ENCODE measurements around the gene EML4.
"Not testable (repeated sequence)": the region's sequence is repeated elsewhere in the genome, so short reads cannot be mapped to it uniquely, and the experiment has no call there.

The EML4 gene

DNA sequence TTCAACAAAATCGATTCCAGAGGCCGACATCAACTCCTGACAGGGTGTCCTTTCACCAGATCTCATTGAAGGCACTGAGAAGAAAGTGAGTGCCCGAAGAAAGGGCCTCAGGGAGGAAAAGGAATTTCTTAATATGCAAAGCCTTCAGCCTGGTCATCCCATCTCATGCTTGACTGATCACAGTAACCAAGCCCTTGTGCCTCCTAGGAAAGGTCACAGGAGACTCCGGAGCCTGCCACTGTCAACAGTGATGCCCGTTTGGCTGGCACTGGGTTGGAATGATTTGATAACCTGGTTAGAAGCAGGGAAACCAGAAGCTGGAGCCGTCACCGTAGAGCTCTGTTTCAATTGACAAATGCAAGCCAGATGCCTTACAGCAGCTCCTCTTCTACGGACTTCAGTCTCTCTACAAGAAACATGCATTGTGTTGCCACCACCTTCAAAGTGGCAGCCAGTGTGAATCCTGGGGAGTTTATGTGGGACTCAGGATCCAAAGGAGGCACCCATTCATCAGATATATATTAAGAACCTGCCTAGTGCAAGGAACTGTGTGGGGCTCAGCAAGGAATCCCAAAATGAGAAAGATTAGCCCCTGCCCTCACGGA, 167.3 kb downstream of the EML4 start:
- DNase-seq (no peak), ATAC-seq (no peak)

DNA sequence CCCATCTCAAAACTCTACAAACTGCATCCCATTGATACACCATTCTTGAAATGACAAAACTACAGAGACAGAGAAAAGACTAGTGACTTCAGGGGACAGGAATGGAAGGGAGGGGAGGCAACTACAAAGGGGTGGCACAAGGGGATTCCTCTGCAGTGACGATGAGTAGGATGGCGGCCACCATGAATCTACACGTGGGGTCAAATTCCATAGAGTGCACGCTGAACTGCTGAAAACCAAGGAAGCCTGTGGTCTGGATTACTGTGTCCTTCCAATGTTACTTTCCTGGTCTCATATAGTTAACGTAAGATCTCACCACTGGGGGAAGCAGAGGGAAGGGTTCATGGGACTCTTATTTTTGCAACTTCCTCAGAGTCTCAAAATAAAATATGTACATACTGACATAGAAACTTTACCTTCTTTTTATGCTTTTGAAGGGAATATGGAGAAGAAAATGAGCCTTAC, 168.2 kb downstream of the EML4 start:
- DNase-seq (no peak), ATAC-seq (no peak)

DNA sequence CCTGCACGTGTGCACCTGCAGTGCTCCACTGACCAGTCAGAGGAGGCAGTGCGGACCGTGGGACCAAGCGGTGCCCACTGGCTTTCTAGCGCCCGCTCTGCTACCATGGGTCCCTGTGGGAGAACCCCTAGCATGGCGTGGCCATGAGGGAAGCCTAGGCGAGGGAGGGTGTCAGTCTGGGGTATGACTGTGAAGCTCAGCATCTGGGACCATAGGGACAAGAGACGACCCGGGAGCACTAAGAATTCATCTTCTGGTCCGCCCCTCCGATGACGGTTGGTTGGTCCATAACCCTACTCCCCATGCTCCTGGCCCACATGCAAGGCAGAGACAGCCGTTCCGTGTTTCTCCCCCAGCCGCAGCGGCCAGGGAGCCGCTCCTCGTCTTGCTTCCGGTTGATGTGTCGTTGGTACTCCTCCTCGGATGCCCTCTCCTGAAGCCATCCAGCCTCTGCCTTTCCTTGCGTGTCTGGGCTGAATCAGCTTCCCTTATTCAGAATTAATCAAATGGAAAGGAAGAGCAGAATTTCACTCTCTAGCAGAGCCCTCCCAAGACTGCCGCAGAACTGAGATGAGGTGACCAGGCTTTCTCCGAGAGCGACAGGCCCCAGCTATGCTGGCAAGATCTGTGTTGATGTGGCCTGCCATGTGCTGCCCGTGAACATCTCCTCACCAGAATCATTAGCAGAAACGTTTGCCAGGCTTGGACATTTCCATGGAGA, 168.9 kb downstream of the EML4 start:
- DNase-seq: no peak
- ATAC-seq: no peak

DNA sequence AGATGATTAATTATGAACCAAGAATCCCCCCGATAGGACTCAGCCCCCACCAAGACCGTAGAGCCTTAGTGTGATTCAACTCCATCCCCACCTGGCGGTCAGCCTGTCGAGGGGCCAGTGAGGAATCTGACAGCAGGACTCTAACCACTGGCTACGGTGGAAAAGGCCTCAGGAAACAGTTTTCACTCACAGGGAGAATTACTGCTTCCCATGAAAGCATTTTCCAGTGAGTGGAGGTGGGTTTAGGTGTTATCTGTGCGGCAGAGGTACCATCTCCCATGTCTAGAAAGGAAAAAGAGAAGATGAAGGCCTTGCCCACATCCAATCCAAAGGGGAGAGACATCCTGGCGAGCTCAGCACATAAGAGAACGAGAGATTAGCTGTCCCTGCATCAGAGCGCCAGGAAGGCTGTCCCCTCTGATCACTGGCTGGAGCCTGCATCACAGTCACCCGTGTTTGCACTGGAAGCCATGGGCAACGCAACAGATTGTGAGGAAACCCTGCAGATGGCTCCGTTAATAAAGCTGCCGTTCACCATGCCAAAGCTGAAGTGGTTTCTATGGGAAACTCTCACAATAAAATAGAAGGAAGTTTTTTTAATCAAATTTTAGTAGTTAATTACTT, 169.5 kb downstream of the EML4 start:
- no peak for DNase-seq
- ATAC-seq: no peak

DNA sequence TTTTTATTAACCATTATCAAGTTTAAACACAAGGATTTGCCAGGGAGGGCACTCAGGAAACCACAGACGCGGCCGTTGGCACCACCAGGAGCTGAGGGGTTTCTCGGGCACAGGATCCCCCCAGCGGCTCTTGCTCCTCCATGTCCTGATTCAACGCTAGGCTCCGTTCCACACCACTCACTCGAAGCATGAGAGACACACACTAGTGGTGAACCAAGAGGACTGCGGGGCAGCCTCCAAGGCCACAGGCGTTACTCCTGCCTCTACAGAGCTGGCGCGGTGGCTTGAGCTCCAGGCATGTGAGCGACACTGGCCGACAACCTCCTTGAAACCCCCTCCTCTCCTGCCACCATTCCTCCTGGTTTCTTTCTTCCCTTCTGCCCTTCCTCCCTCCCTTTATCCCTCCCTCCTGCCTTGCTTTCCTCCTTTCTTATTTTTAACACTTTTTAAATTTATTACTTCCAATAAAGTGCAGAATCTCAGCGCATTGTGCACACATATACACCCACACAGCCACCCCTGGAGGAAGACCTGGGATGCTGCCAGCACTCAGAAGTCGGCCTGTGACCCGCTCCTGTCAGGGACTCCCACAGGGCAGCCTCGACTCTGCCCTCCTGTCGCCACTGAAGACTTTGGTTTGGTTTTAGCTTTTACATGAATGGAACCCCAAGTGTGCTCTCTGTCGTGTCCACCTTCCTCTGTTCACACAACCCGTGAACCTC, 170.2 kb downstream of the EML4 start:
- no peak for ATAC-seq

DNA sequence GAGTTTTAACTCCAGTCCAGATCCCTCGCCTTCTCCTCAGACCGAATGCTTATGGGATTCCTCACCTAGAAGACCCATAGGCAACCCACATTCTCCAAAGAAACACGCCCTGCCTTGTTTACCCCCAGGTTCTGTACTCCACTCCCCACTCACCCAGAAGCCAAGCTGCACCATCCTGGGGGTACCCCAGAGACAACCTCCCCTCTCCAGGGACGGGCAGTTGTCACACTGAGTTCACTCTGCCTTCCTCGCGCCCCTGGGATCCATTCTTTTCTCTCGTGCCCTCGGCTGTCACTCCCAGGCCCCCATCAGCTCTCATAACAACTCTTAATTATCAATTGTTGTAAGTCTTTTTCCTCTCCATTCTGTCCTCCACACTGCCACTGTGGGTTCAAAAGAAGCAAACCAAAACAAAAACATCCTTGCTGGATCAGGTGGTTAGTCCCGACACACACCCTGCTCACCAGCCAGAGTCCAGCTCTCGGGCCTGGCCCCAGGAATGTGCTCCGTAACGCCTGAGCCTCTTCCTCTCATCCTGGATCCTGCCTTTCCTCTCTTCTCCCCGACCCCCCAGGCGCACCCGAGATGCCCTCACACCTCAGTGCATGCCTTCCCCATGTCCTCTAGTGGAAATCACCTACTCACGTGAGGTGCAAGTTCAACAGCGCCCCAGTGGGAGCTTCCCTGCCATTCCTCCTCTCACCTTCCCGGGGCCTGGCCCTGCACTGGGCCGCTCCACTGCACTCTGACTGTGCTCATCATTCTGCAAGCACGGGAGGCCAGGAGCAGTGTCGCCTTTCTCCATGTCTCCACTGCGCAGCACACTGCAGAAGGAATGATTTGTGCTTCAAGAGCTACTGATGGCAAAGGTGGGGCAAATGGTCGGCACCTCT, 171.1 kb downstream of the EML4 start:
- no peak for ATAC-seq
- no peak for DNase-seq

More for the DNA sequence above, 170.2 kb downstream of the EML4 start:
- DNase-seq: no peak

DNA sequence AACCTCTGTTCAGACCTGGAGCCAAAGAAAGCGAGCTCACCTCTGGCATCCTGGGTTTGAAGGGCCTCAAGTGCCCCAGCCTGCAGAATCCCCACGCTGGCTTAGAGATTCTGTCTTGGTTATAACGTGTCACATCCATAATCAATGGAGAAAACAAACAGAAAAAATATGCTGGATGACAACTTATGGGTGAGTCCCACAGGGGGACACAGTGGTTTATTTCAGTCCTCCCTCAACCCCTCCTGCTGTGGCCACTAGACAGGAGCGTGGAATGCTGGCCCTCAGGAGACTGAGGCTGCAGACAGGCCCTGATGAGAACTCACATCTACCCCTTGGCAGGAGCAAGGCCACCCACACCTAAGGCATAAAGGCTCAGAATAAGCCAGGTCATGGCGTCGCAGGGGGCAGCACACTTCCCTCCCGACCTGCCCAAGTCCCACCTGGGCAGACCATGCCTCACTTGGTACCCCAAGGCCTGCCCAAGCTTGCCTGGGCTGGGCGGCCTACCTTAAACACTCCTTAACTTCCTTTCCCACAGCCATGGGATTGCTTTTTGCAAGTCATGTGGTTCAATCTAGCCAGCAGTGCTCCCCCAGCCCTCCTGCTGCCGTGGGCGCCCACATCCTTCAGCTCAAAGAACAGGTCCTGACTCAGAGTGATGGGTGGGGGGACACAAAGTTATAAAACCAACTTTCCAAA, 171.9 kb downstream of the EML4 start:
- DNase-seq (no peak), ATAC-seq (no peak)

DNA sequence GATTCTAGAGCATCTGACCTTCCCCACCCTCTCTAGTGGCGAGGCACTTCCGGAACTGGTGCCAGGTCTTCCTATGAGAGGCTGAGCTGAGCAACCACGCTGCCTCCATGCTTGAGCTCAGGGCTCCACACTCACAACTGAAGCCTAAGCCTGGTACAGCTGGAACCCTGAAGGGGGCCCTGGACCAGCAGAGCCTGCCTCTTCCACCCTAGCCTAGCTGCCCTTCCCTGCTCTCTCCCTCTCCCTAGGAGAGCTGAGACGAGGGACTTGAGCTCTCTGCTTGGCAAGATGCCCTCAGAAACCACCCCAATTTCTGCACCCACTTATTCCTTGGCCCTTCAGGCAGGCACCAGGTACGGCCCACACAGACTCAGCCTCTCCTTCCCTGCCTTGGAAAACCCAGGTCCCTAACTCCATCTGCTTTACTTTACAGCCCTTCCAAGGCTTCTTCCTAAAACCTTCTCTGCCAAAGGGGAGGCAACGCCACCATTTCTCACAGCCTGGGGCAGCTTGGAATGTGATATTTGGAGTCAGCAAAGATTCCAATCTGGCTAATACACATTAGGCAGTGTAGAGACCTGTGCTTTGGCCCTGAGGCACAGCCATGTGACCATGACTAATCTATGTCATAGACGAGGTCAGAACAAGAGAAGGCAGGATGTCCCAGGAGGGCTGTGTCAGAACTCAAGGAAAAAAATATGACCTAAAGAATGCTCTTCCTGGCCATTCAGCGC, 173.1 kb downstream of the EML4 start:
- ATAC-seq (peak; percentile 76), DNase-seq (no peak)

DNA sequence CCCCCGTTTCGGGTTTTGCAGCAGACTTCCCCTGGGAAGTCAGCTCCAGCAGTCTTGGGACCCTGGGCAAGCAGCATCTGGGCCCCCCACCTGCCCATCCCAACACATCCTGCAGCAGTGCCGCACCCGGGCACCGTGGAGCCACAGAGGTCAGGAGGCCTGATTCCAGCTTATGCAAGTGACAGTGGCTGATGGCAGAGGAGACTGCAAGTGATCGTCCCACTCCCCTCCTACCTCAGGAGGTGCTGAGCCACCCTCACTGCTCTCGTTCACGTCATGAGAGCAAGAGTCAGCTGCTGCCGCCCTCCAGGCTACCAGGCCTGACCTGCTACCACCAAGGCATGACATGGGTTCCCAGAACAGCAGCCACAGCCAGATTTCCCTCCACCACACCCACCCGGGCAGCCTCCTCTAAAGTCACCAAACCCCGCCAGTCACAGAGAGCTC, 173.7 kb downstream of the EML4 start:
- DNase-seq: no peak
- ATAC-seq: peak; percentile 6

DNA sequence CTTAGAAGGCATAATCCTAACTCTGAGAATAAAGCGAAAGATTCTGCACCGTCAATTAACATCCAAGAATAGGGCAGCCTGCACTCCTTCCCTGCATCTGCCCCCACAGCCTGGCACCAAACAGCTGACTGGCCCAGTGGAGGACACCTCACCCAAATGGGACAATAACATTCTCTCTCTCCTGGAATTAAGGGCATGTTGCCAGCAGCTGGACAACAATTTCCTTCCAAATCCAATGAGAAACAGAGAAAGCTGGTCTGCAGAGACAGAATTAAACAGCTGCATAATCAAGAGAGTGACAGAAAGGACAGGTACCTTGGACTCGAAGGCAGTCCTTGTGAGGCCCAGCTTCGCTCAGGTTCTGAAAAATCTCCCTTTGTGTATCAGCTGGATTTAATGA, 176.8 kb downstream of the EML4 start:
- ATAC-seq (no peak), DNase-seq (no peak)

DNA sequence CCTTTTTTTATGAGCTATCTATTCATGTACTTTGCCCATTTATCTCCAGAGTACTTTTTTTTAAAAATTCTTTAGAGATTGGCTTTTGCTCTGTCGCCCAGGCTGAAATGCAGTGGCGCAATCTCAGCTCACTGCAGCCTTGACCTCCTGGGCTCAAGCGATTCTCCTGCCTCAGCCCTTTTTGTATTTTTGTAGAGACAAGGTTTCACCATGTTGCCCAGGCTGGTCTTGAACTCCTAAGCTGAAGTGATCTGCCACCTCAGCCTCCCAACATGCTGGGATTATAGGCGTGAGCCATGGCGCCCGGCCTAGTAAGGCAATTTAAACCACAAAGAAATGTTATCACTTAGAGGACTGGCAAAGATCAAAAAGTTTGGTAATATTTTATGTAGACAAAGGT, 177.7 kb downstream of the EML4 start:
- not testable (repeated sequence) for ATAC-seq, DNase-seq

DNA sequence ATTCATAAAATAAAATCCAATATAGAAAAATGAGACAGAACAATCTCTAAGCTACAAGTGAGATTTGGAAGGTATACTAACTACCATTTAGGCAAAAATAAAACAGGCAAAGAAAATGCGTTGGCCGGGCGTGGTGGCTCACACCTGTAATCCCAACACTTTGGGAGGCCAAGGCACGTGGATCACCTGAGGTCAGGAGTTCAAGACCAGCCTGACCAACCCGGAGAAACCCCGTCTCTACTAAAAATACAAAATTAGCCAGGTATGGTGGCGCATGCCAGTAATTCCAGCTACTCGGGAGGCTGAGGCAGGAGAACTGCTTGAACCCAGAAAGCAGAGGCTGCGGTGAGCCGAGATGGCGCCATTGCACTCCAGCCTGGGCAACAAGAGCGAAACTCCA, 178.4 kb downstream of the EML4 start:
- DNase-seq: not testable (repeated sequence)

DNA sequence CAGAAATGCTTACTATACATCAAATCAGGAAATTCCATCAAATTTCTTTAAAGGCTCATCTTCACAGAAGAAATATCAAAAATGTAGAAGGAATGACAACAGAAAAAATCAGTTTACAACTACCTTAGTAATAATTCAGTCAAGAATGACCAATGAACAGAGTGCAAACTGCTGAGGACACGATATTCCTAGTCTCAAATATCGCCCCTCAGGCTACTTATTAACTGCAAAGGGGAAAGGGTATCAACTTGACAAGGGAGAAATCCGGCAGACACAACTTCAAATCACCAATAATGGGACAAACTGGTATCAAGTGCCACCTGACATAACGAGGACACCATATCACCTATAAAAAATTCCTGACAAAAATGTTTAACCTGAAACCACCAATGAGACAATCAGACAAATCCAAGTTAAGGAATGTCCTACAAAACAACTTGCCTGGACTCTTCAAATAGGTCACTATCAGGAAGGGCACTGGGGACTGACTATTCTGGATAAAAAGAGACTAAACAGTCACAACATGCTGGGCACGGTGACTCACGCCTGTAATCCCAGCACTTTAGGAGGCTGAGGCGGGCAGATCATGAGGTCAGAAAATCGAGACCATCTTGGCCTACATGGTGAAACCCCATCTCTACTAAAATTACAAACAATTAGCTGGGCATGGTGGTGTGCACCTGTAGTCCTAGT, 179.1 kb downstream of the EML4 start:
- ATAC-seq: no peak
- no peak for DNase-seq

More for the DNA sequence above, 178.4 kb downstream of the EML4 start:
- ATAC-seq: not testable (repeated sequence)

DNA sequence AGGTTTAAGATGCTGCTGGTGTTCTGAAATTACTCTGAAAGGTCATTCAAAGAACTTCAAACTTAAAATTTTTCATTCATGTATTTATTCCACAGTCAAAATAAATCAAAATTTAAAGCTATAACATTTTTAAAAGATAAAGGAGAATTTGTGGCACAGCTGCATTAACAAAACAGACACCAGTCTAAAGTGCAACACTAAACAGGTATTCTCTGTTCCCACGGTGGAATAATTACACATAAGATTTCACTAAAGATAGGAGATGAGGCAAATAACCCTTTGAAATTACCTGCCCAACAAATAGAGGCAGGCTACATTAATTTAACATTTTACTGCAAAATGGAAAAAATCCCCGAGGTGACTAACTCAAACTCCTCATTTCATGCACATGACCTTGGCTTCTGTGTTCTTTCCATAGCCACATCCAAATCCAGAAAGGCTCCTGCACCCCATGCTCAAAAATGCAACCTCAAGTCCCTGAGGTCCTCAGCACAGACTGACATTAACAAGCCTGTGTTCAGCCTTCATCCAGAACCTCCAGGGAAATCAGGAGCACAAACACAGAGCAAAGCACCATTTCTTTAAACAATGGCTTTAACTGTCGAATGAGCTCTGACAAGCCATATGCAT, 181.4 kb downstream of the EML4 start:
- DNase-seq (no peak), ATAC-seq (no peak)

DNA sequence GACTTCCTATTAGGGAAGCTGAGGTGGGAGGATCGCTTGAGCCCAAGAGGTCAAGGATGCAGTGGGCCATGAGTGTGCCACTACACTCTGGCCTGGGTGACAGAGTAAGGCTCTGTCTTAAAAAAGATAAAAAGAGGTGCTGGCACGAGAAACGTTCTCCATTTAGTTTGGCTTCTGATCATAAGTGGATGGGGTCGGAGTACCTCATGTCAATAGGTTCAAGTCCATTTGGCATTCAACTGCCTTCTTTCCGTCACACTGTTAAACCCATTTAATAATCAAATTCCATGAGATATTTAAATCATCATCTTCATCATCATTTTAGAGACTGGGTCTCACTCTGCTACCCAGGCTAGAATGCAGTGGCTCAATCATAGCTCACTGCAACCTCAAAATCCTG, 182.7 kb downstream of the EML4 start:
- no peak for ATAC-seq

DNA sequence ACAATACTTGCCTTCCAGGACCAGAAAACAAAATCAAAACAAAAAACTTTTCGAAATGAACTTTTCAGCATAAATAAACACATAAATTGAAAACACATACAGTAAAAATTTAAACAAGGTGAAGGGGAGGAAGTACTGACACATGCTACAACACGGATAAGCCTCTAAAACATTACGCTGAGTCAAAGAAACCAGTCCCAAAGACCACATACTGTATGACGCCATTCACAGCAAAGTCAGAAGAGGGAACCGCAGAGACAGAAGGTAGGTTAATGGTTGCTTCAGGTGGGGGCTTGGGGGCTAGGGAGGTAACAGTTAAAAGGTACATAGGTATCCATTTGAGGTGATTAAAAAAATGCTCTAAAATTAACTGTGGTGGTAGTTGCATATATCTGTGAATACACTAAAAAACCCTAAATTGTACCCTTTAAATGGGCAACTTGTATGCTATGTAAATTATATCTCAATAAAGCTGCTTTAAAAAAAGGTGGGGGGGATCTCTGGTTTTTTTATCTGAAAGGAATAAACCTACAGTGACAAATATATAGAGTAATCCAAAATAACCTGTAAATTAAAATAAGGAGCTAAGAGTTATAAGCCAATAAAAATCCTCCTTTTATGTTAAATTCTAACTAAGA, 184.8 kb downstream of the EML4 start:
- ATAC-seq (peak; percentile 66), DNase-seq (no peak)

More for the DNA sequence above, 182.7 kb downstream of the EML4 start:
- no peak for DNase-seq

DNA sequence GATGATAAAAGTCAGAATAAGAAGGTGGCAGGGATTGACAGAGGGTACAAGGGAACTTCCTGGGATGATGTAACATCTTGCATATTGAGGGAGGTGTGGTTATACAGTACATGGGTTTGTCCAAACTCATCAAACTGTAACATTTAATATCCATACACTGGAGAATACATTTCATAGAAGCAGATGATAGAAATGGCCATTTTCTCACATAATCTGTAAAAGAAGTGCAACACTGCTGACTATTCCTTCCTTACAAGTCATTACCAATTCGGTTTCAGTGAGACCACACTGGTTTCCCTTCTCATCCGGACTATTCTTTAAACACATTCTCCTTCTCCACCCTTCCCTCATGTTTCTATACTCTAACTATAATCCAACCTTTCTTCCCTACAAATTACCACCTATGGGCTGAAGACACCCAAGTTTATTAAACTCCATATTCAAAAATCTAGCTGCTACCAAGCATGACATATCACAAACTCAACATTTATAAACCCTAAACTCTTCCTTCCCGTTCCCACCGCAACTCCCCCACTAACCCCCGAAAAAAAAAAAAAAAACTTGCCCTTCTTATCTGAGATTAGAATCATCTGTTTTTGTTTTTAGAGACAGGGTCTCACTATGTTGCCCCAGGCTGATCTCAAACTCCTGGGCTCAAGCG, 190.3 kb downstream of the EML4 start:
- DNase-seq (no peak), ATAC-seq (no peak)

DNA sequence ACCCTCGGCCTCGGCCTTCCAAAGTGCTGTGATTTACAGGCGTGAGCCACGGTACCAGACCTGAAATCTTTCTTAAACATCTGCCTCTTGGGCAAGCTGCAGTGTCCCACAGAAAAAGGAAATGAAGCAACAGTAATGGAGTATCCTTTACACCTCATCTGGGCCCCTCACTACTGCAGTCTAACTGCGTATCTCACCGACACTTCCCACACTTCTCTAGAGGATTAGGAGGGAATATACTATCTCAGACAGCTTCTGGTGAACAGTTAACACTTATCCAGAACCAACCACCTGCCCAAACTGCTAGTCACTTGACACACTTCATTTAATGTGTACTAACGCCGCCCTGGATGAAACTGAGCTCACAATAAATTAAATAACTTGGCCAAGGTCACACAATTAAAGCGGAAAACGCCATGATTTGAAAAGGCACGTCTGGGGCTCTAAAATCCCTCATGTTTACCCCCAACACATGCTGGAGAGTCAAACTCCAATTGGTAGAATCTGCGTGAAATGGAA, 190.9 kb downstream of the EML4 start:
- ATAC-seq: no peak
- DNase-seq: no peak
